SK-N-MC (cell line): ENCODE data around the gene SLC9C2.

Source experiments
- EZH2 ChIP-seq: fragments of 200-600 bp; sonication (generic); IDR thresholded peaks from one replicate; pipeline ENCODE4 v1.6.1; 2017; ENCODE audit warnings: antibody characterized with exemption
- FOXP2 ChIP-seq: optimal IDR thresholded peaks from 2 replicates; pipeline ENCODE3; 2011; ENCODE audit warnings: mild to moderate bottlenecking, moderate library complexity; ENCODE audit not compliant: insufficient read depth; ENCODE audit errors: extremely low read length, control extremely low read depth
- POLR2AphosphoS5 ChIP-seq: IDR thresholded peaks from 2 replicates; pipeline ENCODE4 v1.6.1; 2012; ENCODE audit warnings: mild to moderate bottlenecking, low read depth, low read length, borderline replicate concordance

GRCh38 chr1:173616859-173617258, 14.0 kb upstream of the SLC9C2 start:
- TF ChIP-seq FOXP2 (no peak), EZH2 (no peak), POLR2AphosphoS5 (no peak)
